ENCODE measurements around the gene CLEC16A. TPM values are rescaled to one million over a fixed set of nuclear protein-coding genes. Genes with fewer than 3 reads are reported as not detected.

The CLEC16A gene
- polyA plus RNA-seq, 4 donors: 22.9 to 24.5 (median 23.7) TPM

DNA sequence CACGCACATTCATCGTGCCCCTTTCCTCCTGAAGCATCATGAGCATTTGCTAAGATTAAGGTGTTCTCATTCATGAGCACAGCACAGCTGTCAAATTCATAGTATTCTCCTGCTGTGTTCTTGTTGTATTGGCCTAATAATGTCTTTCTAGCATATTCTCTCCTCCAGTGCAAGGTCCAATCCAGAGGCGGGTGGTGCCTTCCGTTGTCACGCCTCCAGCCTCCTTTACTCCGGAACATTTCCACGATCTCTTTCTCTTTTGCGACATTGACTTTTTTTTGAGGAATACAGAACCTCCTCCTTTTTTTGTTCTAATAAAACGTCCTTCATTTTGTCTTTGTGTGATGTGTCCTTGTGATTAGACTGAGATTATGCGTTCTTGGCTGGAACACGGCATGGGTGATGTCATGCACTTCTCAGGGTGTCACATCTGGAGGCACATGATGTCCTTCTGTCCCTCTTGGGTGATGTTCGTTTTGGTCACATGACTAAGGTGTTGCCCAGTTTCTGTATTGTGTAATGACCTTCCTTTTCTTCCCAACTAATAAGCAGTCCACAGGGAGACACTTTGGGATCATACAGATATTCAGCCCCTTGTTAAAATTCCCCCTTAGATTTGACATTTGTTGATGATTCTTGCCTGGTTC, 66.3 kb downstream of the CLEC16A start:
- DNase-seq (ENCODE audit: low read depth in 4 of 4, low spot score in 3 of 4): no peak

DNA sequence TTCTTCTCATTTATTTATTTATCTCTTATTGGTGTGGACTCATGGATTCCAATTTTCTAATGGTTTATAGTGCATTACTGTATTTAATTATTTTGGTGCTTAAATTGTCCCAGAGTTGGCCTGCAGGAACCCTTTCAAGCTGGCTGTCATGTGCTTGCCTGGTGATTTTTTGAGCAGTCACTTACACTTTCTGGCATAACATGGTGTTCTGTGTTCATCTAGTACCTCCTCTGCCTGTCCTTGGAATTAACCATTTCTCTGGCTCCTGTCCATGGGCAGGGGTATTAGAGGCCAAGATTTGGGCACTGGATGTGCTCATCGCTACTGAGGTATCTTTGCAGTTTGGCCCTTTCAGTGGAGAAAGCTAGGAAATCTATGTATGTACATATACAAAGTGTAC, 67.0 kb downstream of the CLEC16A start:
- no peak for DNase-seq (ENCODE audit: low read depth in 4 of 4, low spot score in 3 of 4)

DNA sequence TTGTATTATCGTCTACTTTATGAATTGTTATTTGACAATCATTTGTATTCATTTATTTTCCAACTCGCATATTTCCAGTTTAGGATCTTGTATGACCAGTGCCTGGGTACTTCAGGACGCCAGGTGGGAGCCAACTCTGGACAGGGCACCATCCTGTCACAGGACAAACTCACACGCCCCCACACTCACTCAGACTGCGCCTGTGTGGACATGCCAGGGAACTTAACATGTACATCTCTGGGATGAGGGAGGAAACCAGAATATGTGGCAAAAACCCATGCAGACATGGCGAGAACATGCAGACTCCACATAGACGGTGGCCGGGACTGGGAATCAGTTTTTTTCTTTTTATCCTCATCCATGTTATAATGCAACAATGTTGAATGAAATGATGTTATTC, 68.5 kb downstream of the CLEC16A start:
- DNase-seq (ENCODE audit: low read depth in 4 of 4, low spot score in 3 of 4): no peak

DNA sequence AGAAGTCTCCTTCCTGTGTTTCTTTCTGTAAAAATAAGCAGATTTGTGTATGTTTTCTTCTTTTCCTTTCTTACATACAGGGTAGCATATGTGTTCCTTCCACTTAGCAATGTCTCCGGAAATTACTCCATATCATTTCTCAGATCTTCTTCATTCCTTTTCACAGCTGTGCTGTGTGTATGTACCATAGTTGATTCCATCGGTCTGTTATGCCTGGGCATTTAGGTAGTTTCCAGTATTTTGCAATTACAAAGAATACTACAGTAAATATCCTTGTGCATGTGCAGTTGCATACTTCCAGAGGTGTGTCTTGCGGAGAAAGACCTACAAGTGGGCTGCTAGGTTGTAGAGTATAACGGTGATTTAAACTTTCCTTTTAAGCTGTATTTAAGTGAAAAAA, 69.8 kb downstream of the CLEC16A start:
- DNase-seq (ENCODE audit: low read depth in 4 of 4, low spot score in 3 of 4): no peak

GRCh38 chr16:11015076-11015475, 70.7 kb downstream of the CLEC16A start:
- no peak for DNase-seq (ENCODE audit: low read depth in 4 of 4, low spot score in 3 of 4)

GRCh38 chr16:11015607-11016006, 71.2 kb downstream of the CLEC16A start:
- no peak for DNase-seq (ENCODE audit: low read depth in 4 of 4, low spot score in 3 of 4)

- DNase-seq (ENCODE audit: low read depth in 4 of 4, low spot score in 3 of 4): no peak
These were observed 72.2 kb downstream of the CLEC16A start for GRCh38 chr16:11016524-11016988.

GRCh38 chr16:11016993-11017392, 72.6 kb downstream of the CLEC16A start:
- no peak for DNase-seq (ENCODE audit: low read depth in 4 of 4, low spot score in 3 of 4)

DNA sequence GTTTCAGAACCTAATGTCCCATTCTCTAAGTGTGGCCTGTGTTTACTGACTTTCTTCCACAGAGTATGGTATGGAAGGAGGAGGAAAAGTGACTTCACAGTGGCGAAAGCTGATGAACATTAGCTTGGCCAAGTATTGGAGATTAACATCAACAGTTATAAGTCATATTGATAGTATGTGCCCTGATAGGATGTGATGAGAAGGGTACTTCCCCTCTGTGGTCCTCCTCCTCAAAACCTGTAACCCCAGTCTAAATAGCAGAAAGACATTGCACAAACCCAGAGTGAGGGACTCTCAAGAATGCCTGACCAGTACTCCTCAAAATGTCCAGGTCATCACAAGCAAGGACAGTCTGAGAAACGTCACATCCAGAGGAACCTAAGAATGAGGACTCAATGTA, 73.1 kb downstream of the CLEC16A start:
- no peak for DNase-seq (ENCODE audit: low read depth in 4 of 4, low spot score in 3 of 4)

DNA sequence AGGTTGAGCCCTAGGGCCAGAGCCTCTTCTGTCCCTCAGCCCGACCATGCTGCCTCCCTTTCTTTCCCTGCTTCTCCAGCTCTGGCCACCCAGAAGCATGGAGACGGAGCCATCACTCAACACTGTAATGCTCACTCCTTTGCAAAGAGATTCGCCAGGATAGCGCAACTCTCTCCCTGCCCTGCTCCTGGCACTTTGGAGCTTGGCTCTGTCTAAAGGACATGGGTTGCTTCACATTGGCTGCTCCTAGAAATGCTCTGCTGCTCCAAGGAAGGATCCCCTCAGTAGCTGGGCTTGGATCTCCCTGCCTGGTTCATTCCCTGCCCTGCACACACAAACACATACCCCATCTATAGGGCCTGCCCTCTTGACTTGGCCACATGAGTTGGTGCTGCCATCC, 76.0 kb downstream of the CLEC16A start:
- no peak for DNase-seq (ENCODE audit: low read depth in 4 of 4, low spot score in 3 of 4)

GRCh38 chr16:11020792-11021551, 76.6 kb downstream of the CLEC16A start:
- no peak for DNase-seq (ENCODE audit: low read depth in 4 of 4, low spot score in 3 of 4)

- no peak for DNase-seq (ENCODE audit: low read depth in 4 of 4, low spot score in 3 of 4)
These were observed 77.6 kb downstream of the CLEC16A start for GRCh38 chr16:11022002-11022401.

- no peak for DNase-seq (ENCODE audit: low read depth in 4 of 4, low spot score in 3 of 4)
These were observed 79.1 kb downstream of the CLEC16A start for GRCh38 chr16:11023262-11024039.

DNA sequence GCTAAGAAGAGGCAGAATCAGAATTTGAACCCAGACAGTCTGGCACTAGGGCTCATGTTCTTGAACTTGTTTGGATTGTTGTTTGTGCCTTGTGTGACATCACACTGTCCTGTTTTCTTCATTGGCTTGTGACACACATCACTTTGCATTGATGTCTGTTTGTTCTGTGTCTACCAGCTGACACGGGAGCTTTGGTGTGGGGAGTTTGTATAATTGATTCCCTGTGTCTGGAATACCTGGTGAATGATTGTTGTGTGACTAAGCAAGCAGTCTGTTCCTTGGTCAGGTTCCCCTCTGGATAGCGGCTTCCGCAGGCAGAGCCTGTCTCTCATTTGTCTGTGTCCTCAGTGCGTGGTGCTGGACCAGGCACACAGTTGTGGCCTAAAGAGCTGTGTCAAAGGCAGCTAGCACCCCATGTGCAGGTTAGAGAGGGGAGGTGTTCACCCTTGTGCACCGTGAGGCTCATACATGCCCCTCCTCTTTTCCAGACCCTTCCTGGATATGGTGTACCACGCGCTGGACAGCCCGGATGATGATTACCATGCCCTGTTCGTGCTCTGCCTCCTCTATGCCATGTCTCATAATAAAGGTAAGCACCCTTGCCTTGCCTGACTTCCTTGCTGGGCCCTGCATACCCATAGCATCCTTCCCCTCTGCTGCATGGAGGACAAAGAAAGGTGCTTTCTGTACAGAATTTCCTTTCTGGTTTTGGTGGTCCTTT, 80.1 kb downstream of the CLEC16A start:
- no peak for DNase-seq (ENCODE audit: low read depth in 4 of 4, low spot score in 3 of 4)

GRCh38 chr16:11025120-11025531, 80.8 kb downstream of the CLEC16A start:
- DNase-seq (ENCODE audit: low read depth in 4 of 4, low spot score in 3 of 4): no peak

DNA sequence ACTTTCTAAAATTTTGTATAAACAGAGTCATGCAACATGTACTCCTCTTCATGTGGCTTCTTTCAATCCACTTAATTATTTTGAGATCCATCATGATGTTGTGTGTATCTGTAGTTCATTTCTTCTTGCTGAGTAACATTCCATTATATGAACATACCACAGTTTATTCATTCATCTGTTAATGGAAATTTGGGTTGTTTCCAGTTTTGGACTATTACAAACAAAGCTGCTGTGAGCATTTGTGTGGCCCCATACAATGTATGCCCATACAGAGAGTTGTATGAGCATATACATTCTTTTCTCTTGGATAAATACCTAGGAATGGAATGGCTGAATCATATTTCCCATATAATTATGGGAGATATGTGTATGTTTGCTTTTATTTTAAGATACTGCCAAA, 85.6 kb downstream of the CLEC16A start:
- no peak for DNase-seq (ENCODE audit: low read depth in 4 of 4, low spot score in 3 of 4)

DNA sequence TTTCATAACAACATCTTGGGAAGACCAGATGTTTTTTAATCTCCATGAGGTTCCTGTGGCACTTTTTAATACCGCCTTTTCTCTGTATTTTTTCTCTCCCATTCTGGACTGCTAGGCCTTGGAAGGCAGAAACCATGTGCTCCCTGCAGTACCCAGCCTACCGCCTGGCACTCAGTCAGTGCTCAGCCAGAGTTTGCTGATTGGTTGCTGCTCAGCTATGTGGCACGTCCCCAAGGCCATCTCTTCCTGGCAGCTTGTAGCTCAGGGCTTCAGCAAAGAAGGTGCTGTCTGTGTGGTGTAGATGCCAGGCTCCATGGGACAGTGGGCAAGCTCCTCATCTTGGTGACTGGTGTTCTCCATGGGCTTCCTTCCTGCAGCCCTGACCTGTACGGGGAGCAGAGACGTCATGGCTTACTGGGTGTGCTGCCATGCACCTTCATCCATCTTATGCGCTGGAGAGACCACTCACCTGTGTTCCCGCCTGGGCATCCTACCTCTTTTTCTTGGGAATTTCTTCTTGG, 86.7 kb downstream of the CLEC16A start:
- no peak for DNase-seq (ENCODE audit: low read depth in 4 of 4, low spot score in 3 of 4)

GRCh38 chr16:11032000-11032921, 87.9 kb downstream of the CLEC16A start:
- DNase-seq (ENCODE audit: low read depth in 4 of 4, low spot score in 3 of 4): no peak

DNA sequence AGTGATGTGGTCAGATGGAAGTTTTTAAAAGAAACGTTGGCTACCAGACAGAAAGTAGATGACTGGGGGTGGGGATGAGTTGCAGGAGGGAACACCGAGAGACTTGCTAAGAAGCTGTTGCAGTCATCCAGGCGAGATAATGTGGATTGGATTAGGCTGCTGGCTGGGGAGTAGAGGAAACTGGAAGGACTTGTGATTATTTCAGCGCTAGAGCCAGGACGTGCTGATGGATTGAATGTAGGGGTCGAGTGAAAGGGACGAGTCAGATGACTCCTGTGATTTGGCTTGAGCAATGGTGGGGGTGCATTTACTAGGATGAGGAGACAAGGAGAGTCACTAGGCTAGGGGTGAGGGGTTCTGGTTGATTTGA, 88.5 kb downstream of the CLEC16A start:
- DNase-seq (ENCODE audit: low read depth in 4 of 4, low spot score in 3 of 4): no peak

Data from right renal pelvis (tissue), 4 donors.